ENCODE measurements around the gene SCG2. TPM values are rescaled to one million over a fixed set of nuclear protein-coding genes. Genes with fewer than 3 reads are reported as not detected.

The SCG2 gene
- total and polyA plus RNA-seq, 2 of the 4 experiments (the other 2 are of a cell fraction) = 0.36 to 0.46 TPM

DNA sequence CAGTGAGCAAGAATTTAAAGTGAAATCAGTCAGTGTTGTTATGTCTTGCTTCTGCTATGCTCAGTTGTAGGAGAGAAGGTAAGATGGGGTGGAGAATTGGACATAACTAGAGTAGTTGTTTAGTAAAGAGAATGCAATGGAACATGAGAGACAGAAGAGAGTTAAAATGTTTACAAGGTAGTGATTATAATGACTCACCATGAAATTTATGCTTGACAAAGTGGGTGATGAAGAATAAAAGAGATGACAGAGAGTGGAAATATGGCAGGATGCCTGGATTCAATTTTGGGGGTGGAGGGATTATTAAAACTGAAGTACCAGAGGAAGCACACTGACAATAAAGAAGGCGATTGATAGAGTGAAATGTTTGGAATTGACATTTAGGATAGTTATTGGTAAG lies 10.6 kb downstream of the SCG2 start:
- 0 out of 3 replicates have a peak overlapping the region, but pooled peaks have one; percentile 10 for H2BK15ac ChIP-seq (ENCODE audit: low read depth, low read length)
- no peak overlapping the region; the same call in 1 of the 2 replicates for H2BK20ac ChIP-seq (ENCODE audit: low read depth, low read length)
- H3K9me3 ChIP-seq (ENCODE audit: control insufficient read depth, insufficient read depth, low read length) = no peaks in the 10 kb centered on the region
- H3K36me3 ChIP-seq (ENCODE audit: control insufficient read depth, insufficient read depth, low read length) = no peaks in the 10 kb centered on the region
- no peak overlapping the region for H3K9ac ChIP-seq (ENCODE audit: low read depth, low read length)
- H3K18ac ChIP-seq (ENCODE audit: low read depth, low read length) = peak overlapping the region; percentile 85; the same call in 1 of the 2 replicates
- intact Hi-C loops (cut with micrococcal nuclease) = no loop called here
- H3K56ac ChIP-seq (ENCODE audit: extremely low read depth, insufficient read depth, low read length) = no peak overlapping the region
- no peak overlapping the region for H3K4me3 ChIP-seq (ENCODE audit: insufficient read depth, low read depth, low read length)
- H3K79me1 ChIP-seq (ENCODE audit: low read depth in 1 of 2, low read length in 2 of 2) = no peaks in the 10 kb centered on the region
- dilution Hi-C loops (cut with HindIII; ENCODE audit: low sequenced_read_pairs, unreplicated experiment) = no loop called here
- BruUV-seq (replicated peaks) = no TSS peak
- H4K20me1 ChIP-seq (ENCODE audit: insufficient read depth, low read length) = no peaks in the 10 kb centered on the region
- 0 out of 2 replicates have a peak overlapping the region, but pooled peaks have one; percentile 23 for H3K14ac ChIP-seq (replicated peaks; ENCODE audit: low read depth, low read length)
- no peak overlapping the region; the same call in 1 of the 2 replicates for H4K5ac ChIP-seq (ENCODE audit: low read depth, low read length)
- H3K4me1 ChIP-seq (ENCODE audit: control insufficient read depth, insufficient read depth, low read length) = peaks cover 4% of the 10 kb centered on the region; the same call in 1 of the 2 replicates
- no peak overlapping the region for H2AK9ac ChIP-seq (replicated peaks; ENCODE audit: low read depth, low read length, poor library complexity)
- no peak overlapping the region; the same call in 1 of the 2 replicates for H2BK120ac ChIP-seq (ENCODE audit: low read depth, low read length)
- H4K91ac ChIP-seq (ENCODE audit: insufficient read depth, low read depth, low read length) = no peak overlapping the region
- no peak overlapping the region for H3K23ac ChIP-seq (ENCODE audit: low read depth, low read length)
- peak; percentile 53 for DNase-seq
- H3K27me3 ChIP-seq (ENCODE audit: control insufficient read depth, insufficient read depth, low read length) = no peaks in the 10 kb centered on the region
- no peaks in the 10 kb centered on the region for H3K9me1 ChIP-seq (ENCODE audit: insufficient read depth, low read length)
- no peak overlapping the region for H3K27ac ChIP-seq (ENCODE audit: insufficient read depth, low read length)
- H2AFZ ChIP-seq (replicated peaks; ENCODE audit: low read length, poor library complexity) = no peak overlapping the region
- CTCF ChIA-PET = no interaction called here
- ATAC-seq (ENCODE audit: low read depth) = peak; percentile 44; the same call in 1 of the 2 replicates
- TF ChIP-seq BHLHE40 (IDR thresholded peaks at IDR 0.05; ENCODE audit: low read depth, low read length) (no peak), FOS (IDR thresholded peaks at IDR 0.05; ENCODE audit: low read depth, low read length) (0 out of 2 replicates have a peak, but pooled peaks have one; percentile 21), MXI1 (IDR thresholded peaks at IDR 0.05; ENCODE audit: borderline replicate concordance, low read depth, low read length) (no peak)
- in situ Hi-C loops (cut with MboI; ENCODE audit: low sequenced_read_pairs) = loop anchor here (25.0 kb wide), 1 partner anchor 971 kb away; no protein-coding TSS in a partner anchor
- no peak overlapping the region; the same call in 1 of the 2 replicates for H3K4ac ChIP-seq (ENCODE audit: low read depth, low read length)
- peak overlapping the region; percentile 35 for H2BK5ac ChIP-seq (ENCODE audit: low read depth, low read length, poor library complexity, severe bottlenecking)
- peak overlapping the region; percentile 84; the same call in 1 of the 2 replicates for H3K4me2 ChIP-seq (ENCODE audit: low read depth, low read length)
- POLR2A ChIA-PET (ENCODE audit: unreplicated experiment) = no interaction called here
- H2AK5ac ChIP-seq (ENCODE audit: low read depth, low read length) = no peak overlapping the region
- 100% methylated on average over 1 of the region's 1 CpG for WGBS, 2 experiments (ENCODE audit: extremely low coverage in 2 of 2, insufficient read length in 1 of 2)
- no peak overlapping the region; a peak in 1 of 4 replicates for H4K8ac ChIP-seq (ENCODE audit: low read depth in 2 of 2, low read length in 2 of 2)

Measured in IMR-90 (cell line).